Dermis blood vessel endothelial cell (primary cell): ENCODE measurements around the gene FBLN5. TPM values are rescaled to one million over a fixed set of nuclear protein-coding genes. Genes with fewer than 3 reads are reported as not detected.

Experiments used
- total RNA-seq: library from RNA; depleted of rRNA; stranded (reverse); fragments of >200 nt; gene quantifications from 2 replicates; pipeline ENCODE4 v1.2.3, GENCODE V29; 2014

The FBLN5 gene
- total RNA-seq, 1 donor from 2014 or later, result 0.51 TPM

Other genes starting within 250 kb of the FBLN5 start
- 0.33 and 0.68 TPM in 2 replicates for gene CATSPERB, start 215.6 kb downstream of the FBLN5 start, total RNA-seq
- gene TC2N, start 80.2 kb downstream of the FBLN5 start, total RNA-seq, result 16.8 and 24.2 TPM in 2 replicates
- gene TRIP11, start 92.4 kb upstream of the FBLN5 start, total RNA-seq, result 43.2 and 73.1 TPM in 2 replicates
- gene ATXN3, start 158.9 kb upstream of the FBLN5 start, total RNA-seq, result 83.6 and 104 TPM in 2 replicates
- gene NDUFB1, start 174.0 kb upstream of the FBLN5 start, total RNA-seq, result 102 and 208 TPM in 2 replicates
- 47.8 and 93.6 TPM in 2 replicates for gene CPSF2, start 174.3 kb upstream of the FBLN5 start, total RNA-seq